VCaP (cell line): ENCODE data around the gene NCOA7.
"Not testable (repeated sequence)": the region's sequence is repeated elsewhere in the genome, so short reads cannot be mapped to it uniquely, and the experiment has no call there.

Source experiments
- H3K27ac ChIP-seq: fragments of 450-650 bp; 2 replicates; pipeline ENCODE4 v1.5.1; 2017
- CTCF ChIP-seq: fragments of 450-650 bp; conservative IDR thresholded peaks from 2 replicates; pipeline ENCODE4 v1.5.1; 2017; ENCODE audit warnings: mild to moderate bottlenecking, moderate library complexity

NCOA7 gene

GRCh38 chr6:125944896-125945295 is 154.1 kb downstream of the NCOA7 start:
- H3K27ac ChIP-seq, result peak overlapping the region; percentile 18; the same call in 1 of the 2 replicates
- no peak for TF ChIP-seq CTCF

GRCh38 chr6:125945378-125946141 is 154.8 kb downstream of the NCOA7 start:
- no peak overlapping the region for H3K27ac ChIP-seq
- TF ChIP-seq CTCF, result no peak

GRCh38 chr6:125947615-125948014 is 156.9 kb downstream of the NCOA7 start:
- no peak overlapping the region for H3K27ac ChIP-seq

GRCh38 chr6:125948455-125948854 is 157.7 kb downstream of the NCOA7 start:
- H3K27ac ChIP-seq, result no peak overlapping the region
- TF ChIP-seq CTCF, result no peak

More at GRCh38 chr6:125947615-125948014, 156.9 kb downstream of the NCOA7 start:
- no peak for TF ChIP-seq CTCF

- no peak overlapping the region for H3K27ac ChIP-seq
- no peak for TF ChIP-seq CTCF
Measured at GRCh38 chr6:125949069-125949468, 158.3 kb downstream of the NCOA7 start.

- no peak overlapping the region for H3K27ac ChIP-seq
Measured at GRCh38 chr6:125950293-125950692, 159.5 kb downstream of the NCOA7 start.

GRCh38 chr6:125950716-125951115 is 160.0 kb downstream of the NCOA7 start:
- H3K27ac ChIP-seq, result not testable (repeated sequence)

More at GRCh38 chr6:125950293-125950692, 159.5 kb downstream of the NCOA7 start:
- TF ChIP-seq CTCF, result no peak

GRCh38 chr6:125951323-125951722 is 160.6 kb downstream of the NCOA7 start:
- no peak for TF ChIP-seq CTCF
- H3K27ac ChIP-seq, result no peak overlapping the region
